HUES64 (cell line): Measurements from ENCODE around the gene ANKRD55.

ENCODE experiments used
- H3K27ac ChIP-seq: 2 replicates; pipeline ENCODE4 v1.7.0; 2013; ENCODE audit warnings: low read depth, low read length, inconsistent platforms
- H3K27me3 ChIP-seq: 2 replicates; pipeline ENCODE4 v1.6.1; 2013; ENCODE audit warnings: mild to moderate bottlenecking, low read length; ENCODE audit not compliant: insufficient read depth
- H3K36me3 ChIP-seq: 2 replicates; pipeline ENCODE4 v1.6.1; 2013; ENCODE audit warnings: mild to moderate bottlenecking, low read length; ENCODE audit not compliant: insufficient read depth
- H3K4me1 ChIP-seq: 2 replicates; pipeline ENCODE4 v1.6.1; 2013; ENCODE audit warnings: mild to moderate bottlenecking, low read length, moderate library complexity; ENCODE audit not compliant: insufficient read depth
- H3K4me3 ChIP-seq: 2 replicates; pipeline ENCODE4 v1.5.1; 2013; ENCODE audit warnings: mild to moderate bottlenecking, low read length, moderate library complexity
- H3K9ac ChIP-seq: 2 replicates; pipeline ENCODE4 v1.6.1; 2013; ENCODE audit warnings: mild to moderate bottlenecking, low read depth, low read length
- H3K9me3 ChIP-seq: 2 replicates; pipeline ENCODE4 v1.6.1; 2013; ENCODE audit warnings: low read depth, low read length; ENCODE audit not compliant: insufficient read depth
- WGBS: fragments of 150-250, 120-280 bp; methylation state at CpG from one replicate; pipeline ENCODE4 v1.1.7; 2013; ENCODE audit warnings: missing lambda C conversion rate; 5-methylcytosine and 5-hydroxymethylcytosine counted together

The ANKRD55 gene

GRCh38 chr5:56100439-56101176 is 132.5 kb downstream of the ANKRD55 start:
- Histone ChIP-seq H3K4me3 (no peak overlapping the region), H3K27ac (no peak overlapping the region), H3K4me1 (no peaks in the 10 kb centered on the region), H3K9ac (no peak overlapping the region), H3K9me3 (peaks cover 3% of the 10 kb centered on the region; the same call in 1 of the 2 replicates), H3K36me3 (no peaks in the 10 kb centered on the region), H3K27me3 (no peaks in the 10 kb centered on the region)
- 90% methylated on average over 3 of the region's 3 CpGs for WGBS

- WGBS, result 95% methylated on average over 2 of the region's 2 CpGs
- no peaks in the 10 kb centered on the region for H3K4me1 ChIP-seq
- no peaks in the 10 kb centered on the region for H3K27me3 ChIP-seq
- no peak overlapping the region for H3K9ac ChIP-seq
- H3K9me3 ChIP-seq, result peaks cover 3% of the 10 kb centered on the region; the same call in 1 of the 2 replicates
- no peak overlapping the region for H3K4me3 ChIP-seq
- no peak overlapping the region for H3K27ac ChIP-seq
- no peaks in the 10 kb centered on the region for H3K36me3 ChIP-seq
Measured at GRCh38 chr5:56099346-56099745, 133.8 kb downstream of the ANKRD55 start.

- H3K4me1 ChIP-seq, result no peaks in the 10 kb centered on the region
- peaks cover 3% of the 10 kb centered on the region; the same call in 1 of the 2 replicates for H3K9me3 ChIP-seq
- H3K4me3 ChIP-seq, result no peak overlapping the region
- no peak overlapping the region for H3K27ac ChIP-seq
- no peaks in the 10 kb centered on the region for H3K27me3 ChIP-seq
- no peaks in the 10 kb centered on the region for H3K36me3 ChIP-seq
- no peak overlapping the region for H3K9ac ChIP-seq
- WGBS, result 95% methylated on average over 3 of the region's 3 CpGs
Measured at GRCh38 chr5:56097055-56097454, 136.1 kb downstream of the ANKRD55 start.

GRCh38 chr5:56095579-56096102 is 137.5 kb downstream of the ANKRD55 start:
- 94% methylated on average over 3 of the region's 3 CpGs for WGBS

GRCh38 chr5:56094579-56095361 is 138.4 kb downstream of the ANKRD55 start:
- Histone ChIP-seq H3K27me3 (no peaks in the 10 kb centered on the region), H3K9me3 (no peaks in the 10 kb centered on the region), H3K36me3 (no peaks in the 10 kb centered on the region), H3K4me1 (no peaks in the 10 kb centered on the region), H3K27ac (no peak overlapping the region), H3K9ac (no peak overlapping the region), H3K4me3 (no peak overlapping the region)
- WGBS, result 91% methylated on average over 6 of the region's 10 CpGs

More at GRCh38 chr5:56095579-56096102, 137.5 kb downstream of the ANKRD55 start:
- Histone ChIP-seq H3K27ac (no peak overlapping the region), H3K4me1 (no peaks in the 10 kb centered on the region), H3K27me3 (no peaks in the 10 kb centered on the region), H3K9me3 (peaks cover under 1% of the 10 kb centered on the region; the same call in 1 of the 2 replicates), H3K4me3 (no peak overlapping the region), H3K36me3 (no peaks in the 10 kb centered on the region), H3K9ac (no peak overlapping the region)

GRCh38 chr5:56093970-56094369 is 139.2 kb downstream of the ANKRD55 start:
- no peaks in the 10 kb centered on the region for H3K27me3 ChIP-seq
- no peaks in the 10 kb centered on the region for H3K4me1 ChIP-seq
- no peak overlapping the region for H3K4me3 ChIP-seq
- H3K9ac ChIP-seq, result no peak overlapping the region
- H3K27ac ChIP-seq, result no peak overlapping the region
- no peaks in the 10 kb centered on the region for H3K36me3 ChIP-seq
- H3K9me3 ChIP-seq, result no peaks in the 10 kb centered on the region
- WGBS, result 100% methylated on average over 2 of the region's 2 CpGs

- Histone ChIP-seq H3K9me3 (no peaks in the 10 kb centered on the region), H3K9ac (no peak overlapping the region), H3K27ac (no peak overlapping the region), H3K36me3 (no peaks in the 10 kb centered on the region), H3K4me3 (no peak overlapping the region), H3K4me1 (no peaks in the 10 kb centered on the region), H3K27me3 (no peaks in the 10 kb centered on the region)
- 90% methylated on average over 5 of the region's 5 CpGs for WGBS
Measured at GRCh38 chr5:56092115-56092514, 141.0 kb downstream of the ANKRD55 start.

GRCh38 chr5:56091664-56092063 is 141.5 kb downstream of the ANKRD55 start:
- Histone ChIP-seq H3K27me3 (no peaks in the 10 kb centered on the region), H3K9ac (no peak overlapping the region), H3K9me3 (no peaks in the 10 kb centered on the region), H3K4me1 (no peaks in the 10 kb centered on the region), H3K36me3 (no peaks in the 10 kb centered on the region), H3K4me3 (no peak overlapping the region), H3K27ac (no peak overlapping the region)

GRCh38 chr5:56090793-56091460 is 142.2 kb downstream of the ANKRD55 start:
- 96% methylated on average over 7 of the region's 7 CpGs for WGBS

GRCh38 chr5:56088967-56089829 is 143.9 kb downstream of the ANKRD55 start:
- peaks cover 9% of the 10 kb centered on the region; the same call in 1 of the 2 replicates for H3K4me1 ChIP-seq
- H3K9me3 ChIP-seq, result no peaks in the 10 kb centered on the region
- H3K27me3 ChIP-seq, result no peaks in the 10 kb centered on the region
- H3K36me3 ChIP-seq, result no peaks in the 10 kb centered on the region
- H3K9ac ChIP-seq, result no peak overlapping the region
- 79% methylated on average over 4 of the region's 5 CpGs for WGBS
- no peak overlapping the region for H3K4me3 ChIP-seq
- no peak overlapping the region for H3K27ac ChIP-seq

More at GRCh38 chr5:56090793-56091460, 142.2 kb downstream of the ANKRD55 start:
- Histone ChIP-seq H3K9me3 (no peaks in the 10 kb centered on the region), H3K4me1 (no peaks in the 10 kb centered on the region), H3K9ac (no peak overlapping the region), H3K36me3 (no peaks in the 10 kb centered on the region), H3K27ac (no peak overlapping the region), H3K4me3 (no peak overlapping the region), H3K27me3 (no peaks in the 10 kb centered on the region)
